Renal cortical epithelial cell (primary cell): Measurements from ENCODE around the gene WSB2. TPM values are rescaled to one million over a fixed set of nuclear protein-coding genes. Genes with fewer than 3 reads are reported as not detected.

ENCODE experiments used
- DNase-seq: peaks from one replicate; pipeline ENCODE4 v3.0.0-alpha.2; 2011; ENCODE audit warnings: low read depth
- total RNA-seq: library from RNA; depleted of rRNA; stranded (reverse); fragments of >200 nt; gene quantifications from 2 replicates; pipeline ENCODE4 v1.2.3, GENCODE V29; 2014

The WSB2 gene
- total RNA-seq, 1 donor from 2014 or later, result 82.6 TPM

- DNase-seq, result peak; percentile 52
These were observed 1.2 kb upstream of the WSB2 start for GRCh38 chr12:118061873-118062843.

- no peak for DNase-seq
These were observed 523 bp downstream of the WSB2 start for GRCh38 chr12:118060301-118061010.

- no peak for DNase-seq
These were observed 1.4 kb downstream of the WSB2 start for GRCh38 chr12:118059341-118060191.

- DNase-seq, result no peak
These were observed 2.1 kb downstream of the WSB2 start for GRCh38 chr12:118058881-118059280.

GRCh38 chr12:118058227-118058626 is 2.8 kb downstream of the WSB2 start:
- no peak for DNase-seq

GRCh38 chr12:118055865-118056773 is 4.9 kb downstream of the WSB2 start:
- DNase-seq, result no peak

GRCh38 chr12:118055144-118055557 is 5.8 kb downstream of the WSB2 start:
- DNase-seq, result peak; percentile 75

- no peak for DNase-seq
These were observed 7.7 kb downstream of the WSB2 start for GRCh38 chr12:118053071-118053985.

- DNase-seq, result peak; percentile 98
These were observed 8.5 kb downstream of the WSB2 start for GRCh38 chr12:118052324-118053070.

- DNase-seq, result no peak
These were observed 9.7 kb downstream of the WSB2 start for GRCh38 chr12:118050972-118051910.

GRCh38 chr12:118046430-118046829 is 14.5 kb downstream of the WSB2 start:
- DNase-seq, result no peak

- no peak for DNase-seq
These were observed 16.4 kb downstream of the WSB2 start for GRCh38 chr12:118044577-118044976.

GRCh38 chr12:118044075-118044474 is 16.9 kb downstream of the WSB2 start:
- DNase-seq, result no peak

- DNase-seq, result no peak
These were observed 18.9 kb downstream of the WSB2 start for GRCh38 chr12:118042091-118042490.

GRCh38 chr12:118038137-118038536 is 22.8 kb downstream of the WSB2 start:
- no peak for DNase-seq

GRCh38 chr12:118036672-118037411 is 24.1 kb downstream of the WSB2 start:
- no peak for DNase-seq
